ENCODE data around the gene INTS1.

Gene INTS1

DNA sequence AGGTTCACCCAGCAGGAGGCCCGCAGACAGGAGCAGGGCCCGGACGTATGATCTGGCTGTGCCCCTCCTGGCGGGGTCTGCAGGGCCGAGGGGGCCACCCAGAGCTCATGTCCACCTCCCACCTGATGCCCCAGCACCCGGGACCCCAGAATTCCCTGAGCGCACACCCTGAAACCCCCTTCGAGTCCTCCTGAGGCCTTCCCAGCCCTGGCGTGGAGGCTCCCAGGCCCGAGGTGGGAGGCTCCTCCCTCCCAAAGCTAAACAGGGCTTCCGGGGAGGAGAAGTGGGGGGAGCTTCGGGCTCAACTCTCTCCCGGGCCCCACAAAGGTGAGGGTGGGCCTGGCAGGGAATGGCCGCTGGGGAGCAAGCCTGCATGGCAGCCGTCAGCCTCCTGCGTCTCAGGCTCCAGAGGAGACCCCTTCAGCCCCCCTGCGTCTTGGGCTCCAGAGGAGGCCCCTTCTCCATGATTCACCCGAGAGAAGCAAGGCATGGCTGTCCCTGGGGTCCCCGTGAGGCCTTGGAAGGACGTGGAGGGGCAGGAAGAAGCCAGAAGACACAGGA lies 75.2 kb downstream of the INTS1 start:
- H3K27ac ChIP-seq (ENCODE audit: low read depth, low read length) = no peak overlapping the region
- H3K36me3 ChIP-seq (ENCODE audit: insufficient read depth, low read length) = no peaks in the 10 kb centered on the region
- no peaks in the 10 kb centered on the region for H3K4me1 ChIP-seq (ENCODE audit: insufficient read depth, low read length)
- no peak overlapping the region for H3K4me3 ChIP-seq (ENCODE audit: low read depth in 1 of 2, low read length in 2 of 2)
- no peaks in the 10 kb centered on the region for H3K9me3 ChIP-seq (ENCODE audit: low read length)
- H3K9ac ChIP-seq (ENCODE audit: low read length) = no peak overlapping the region
- H3K27me3 ChIP-seq (ENCODE audit: control insufficient read depth in 1 of 2, insufficient read depth in 2 of 2, low read length in 2 of 2) = peaks cover 0 to 14% of the 10 kb centered on the region in 2 donors

DNA sequence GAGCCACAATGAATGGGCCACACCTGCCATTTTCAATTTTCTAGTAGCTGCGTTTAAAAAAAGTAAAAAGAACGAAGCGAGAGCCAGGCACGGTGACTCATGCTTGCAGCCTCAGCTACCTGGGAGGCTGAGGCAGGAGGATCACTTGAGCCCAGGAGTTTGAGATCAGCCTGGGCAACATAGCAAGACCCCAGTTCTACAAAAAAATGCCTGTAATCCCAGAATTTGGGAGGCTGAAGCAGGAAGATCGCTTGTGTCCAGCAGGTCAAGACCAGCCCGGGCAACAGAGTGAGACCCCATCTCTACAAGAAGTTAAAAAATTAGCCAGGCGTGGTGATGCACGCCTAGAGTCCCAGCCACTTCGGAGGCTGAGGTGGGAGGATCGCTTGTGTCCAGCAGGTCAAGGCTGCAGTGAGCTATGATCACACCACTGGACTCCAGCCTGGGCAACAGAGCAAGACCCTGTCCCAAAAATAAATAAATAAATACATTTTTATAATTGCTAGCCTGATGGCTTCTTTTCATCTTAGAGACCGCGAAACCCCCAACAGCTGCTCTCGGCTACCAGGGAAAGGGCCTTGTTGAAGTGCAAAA lies 77.0 kb downstream of the INTS1 start:
- Histone ChIP-seq H3K27ac (ENCODE audit: low read depth, low read length) (no peak overlapping the region), H3K9me3 (ENCODE audit: low read length) (no peaks in the 10 kb centered on the region), H3K4me1 (ENCODE audit: insufficient read depth, low read length) (no peaks in the 10 kb centered on the region), H3K27me3 (ENCODE audit: control insufficient read depth in 1 of 2, insufficient read depth in 2 of 2, low read length in 2 of 2) (peaks cover 0 to 22% of the 10 kb centered on the region in 2 donors), H3K36me3 (ENCODE audit: insufficient read depth, low read length) (no peaks in the 10 kb centered on the region), H3K9ac (ENCODE audit: low read length) (no peak overlapping the region), H3K4me3 (ENCODE audit: low read depth in 1 of 2, low read length in 2 of 2) (no peak overlapping the region)

DNA sequence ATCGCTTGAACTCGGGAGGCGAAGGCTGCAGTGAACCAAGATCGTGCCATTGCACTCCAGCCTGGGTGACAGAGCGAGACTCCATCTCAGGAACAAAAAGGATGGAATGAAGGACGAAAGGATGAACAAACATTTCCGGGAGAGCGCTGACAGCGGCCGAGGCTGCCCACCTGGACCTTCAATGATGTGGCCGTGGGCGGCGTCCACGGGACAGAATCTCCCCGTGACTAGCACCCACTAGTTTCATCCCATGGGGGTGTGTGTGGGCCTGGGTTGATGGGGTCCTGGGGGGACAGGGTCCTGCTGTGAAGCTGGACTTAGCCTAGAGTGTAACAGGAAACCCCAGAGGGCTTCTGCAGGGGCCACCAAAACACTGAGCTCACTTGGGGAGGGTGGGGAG lies 77.7 kb downstream of the INTS1 start:
- Histone ChIP-seq H3K9ac (ENCODE audit: low read length) (no peak overlapping the region), H3K4me3 (ENCODE audit: low read depth in 1 of 2, low read length in 2 of 2) (no peak overlapping the region), H3K27ac (ENCODE audit: low read depth, low read length) (no peak overlapping the region), H3K9me3 (ENCODE audit: low read length) (no peaks in the 10 kb centered on the region), H3K36me3 (ENCODE audit: insufficient read depth, low read length) (no peaks in the 10 kb centered on the region), H3K4me1 (ENCODE audit: insufficient read depth, low read length) (no peaks in the 10 kb centered on the region), H3K27me3 (ENCODE audit: control insufficient read depth in 1 of 2, insufficient read depth in 2 of 2, low read length in 2 of 2) (peaks cover 0 to 29% of the 10 kb centered on the region in 2 donors)

DNA sequence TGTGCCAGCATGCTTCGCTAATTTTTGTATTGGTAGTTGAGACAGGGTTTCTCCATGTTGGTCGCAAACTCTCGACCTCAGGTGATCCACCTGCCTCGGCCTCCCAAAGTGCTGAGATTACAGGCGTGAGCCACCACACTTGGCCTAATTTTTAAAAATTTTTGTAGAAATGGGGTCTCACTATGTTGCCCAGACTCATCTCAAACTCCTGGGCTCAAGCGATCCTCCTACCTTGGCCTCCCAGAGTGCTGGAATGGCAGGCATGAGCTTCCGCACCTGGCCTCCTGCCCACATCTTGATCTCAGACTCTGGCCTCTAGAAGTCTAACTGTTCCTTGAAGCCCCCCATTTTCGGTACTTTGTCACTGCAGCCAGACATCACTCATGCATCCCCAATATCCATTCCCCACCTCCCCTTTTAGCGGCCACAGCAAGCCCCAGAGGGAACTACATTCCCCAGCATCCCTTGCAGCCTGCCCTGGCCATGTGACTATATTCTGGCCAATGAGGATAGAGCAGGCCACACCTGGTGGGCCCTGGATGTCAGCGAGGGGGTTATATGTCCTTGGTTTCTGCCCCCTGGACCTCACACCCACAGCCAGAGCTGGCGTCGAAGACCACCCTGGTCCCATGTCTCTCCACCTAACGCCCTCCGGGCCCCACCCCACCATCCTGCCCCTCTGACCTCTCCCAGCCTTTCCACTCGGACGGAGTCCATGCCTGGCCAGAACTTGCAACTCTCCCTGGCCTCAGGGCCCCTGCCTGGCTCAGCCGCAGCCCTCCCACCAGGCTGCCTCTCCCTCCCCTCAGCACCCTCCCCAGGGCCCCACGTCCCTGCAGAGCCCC lies 78.7 kb downstream of the INTS1 start:
- Histone ChIP-seq H3K4me3 (ENCODE audit: low read depth in 1 of 2, low read length in 2 of 2) (no peak overlapping the region), H3K4me1 (ENCODE audit: insufficient read depth, low read length) (no peaks in the 10 kb centered on the region), H3K27ac (ENCODE audit: low read depth, low read length) (no peak overlapping the region), H3K36me3 (ENCODE audit: insufficient read depth, low read length) (no peaks in the 10 kb centered on the region), H3K9me3 (ENCODE audit: low read length) (no peaks in the 10 kb centered on the region), H3K27me3 (ENCODE audit: control insufficient read depth in 1 of 2, insufficient read depth in 2 of 2, low read length in 2 of 2) (peaks cover 0 to 29% of the 10 kb centered on the region in 2 donors), H3K9ac (ENCODE audit: low read length) (no peak overlapping the region)

DNA sequence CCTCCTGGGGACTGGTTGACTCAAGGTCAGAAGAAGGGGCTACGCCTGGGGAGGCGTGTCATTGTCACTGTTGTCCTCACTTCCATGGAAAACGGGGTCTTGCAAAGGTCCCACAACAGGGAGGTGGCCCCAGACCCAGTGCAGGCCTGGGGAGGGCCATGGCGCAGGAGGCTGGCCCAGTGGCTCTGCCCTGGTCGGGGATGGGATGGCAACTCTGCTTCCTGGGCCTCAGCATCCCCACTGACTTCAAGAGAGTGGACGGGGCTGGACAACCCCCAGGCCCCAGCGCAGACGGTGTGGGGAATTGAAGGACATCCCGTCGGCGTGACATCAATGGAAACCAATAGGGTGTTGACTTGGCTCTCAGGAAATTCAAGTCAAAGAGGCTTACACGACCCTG lies 80.1 kb downstream of the INTS1 start:
- H3K4me1 ChIP-seq (ENCODE audit: insufficient read depth, low read length) = no peaks in the 10 kb centered on the region
- H3K27ac ChIP-seq (ENCODE audit: low read depth, low read length) = no peak overlapping the region
- H3K9me3 ChIP-seq (ENCODE audit: low read length) = no peaks in the 10 kb centered on the region
- H3K36me3 ChIP-seq (ENCODE audit: insufficient read depth, low read length) = no peaks in the 10 kb centered on the region
- H3K4me3 ChIP-seq (ENCODE audit: low read depth in 1 of 2, low read length in 2 of 2) = no peak overlapping the region
- no peak overlapping the region for H3K9ac ChIP-seq (ENCODE audit: low read length)
- peaks cover 0 to 15% of the 10 kb centered on the region in 2 donors for H3K27me3 ChIP-seq (ENCODE audit: control insufficient read depth in 1 of 2, insufficient read depth in 2 of 2, low read length in 2 of 2)

DNA sequence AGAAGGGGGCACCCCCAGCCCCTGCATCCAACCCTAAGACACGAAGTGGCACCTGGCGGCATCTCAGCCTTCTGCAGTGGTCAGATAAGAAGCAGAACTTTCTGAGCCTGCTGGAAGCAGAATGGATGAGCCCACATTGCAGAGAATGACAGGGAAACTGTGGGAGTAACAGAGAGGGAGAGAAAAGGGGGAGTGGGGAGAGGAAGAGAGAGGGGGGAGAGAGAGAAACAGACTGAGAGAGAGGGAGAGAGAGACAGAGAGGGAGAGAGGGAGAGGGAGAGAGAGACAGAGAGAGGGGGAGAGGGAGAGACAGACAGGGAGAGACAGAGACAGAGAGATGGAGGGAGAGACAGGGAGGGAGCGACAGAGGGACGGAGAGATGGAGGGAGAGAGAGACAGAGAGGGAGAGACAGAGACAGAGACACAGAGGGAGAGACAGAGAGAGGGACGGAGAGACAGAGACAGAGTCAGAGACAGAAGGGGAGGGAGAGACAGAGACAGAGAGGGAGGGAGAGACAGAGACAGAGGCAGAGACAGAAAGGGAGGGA lies 80.9 kb downstream of the INTS1 start:
- no peak overlapping the region for H3K4me3 ChIP-seq (ENCODE audit: low read depth in 1 of 2, low read length in 2 of 2)
- no peaks in the 10 kb centered on the region for H3K9me3 ChIP-seq (ENCODE audit: low read length)
- H3K27ac ChIP-seq (ENCODE audit: low read depth, low read length) = no peak overlapping the region
- no peaks in the 10 kb centered on the region for H3K4me1 ChIP-seq (ENCODE audit: insufficient read depth, low read length)
- H3K36me3 ChIP-seq (ENCODE audit: insufficient read depth, low read length) = no peaks in the 10 kb centered on the region
- H3K9ac ChIP-seq (ENCODE audit: low read length) = no peak overlapping the region
- H3K27me3 ChIP-seq (ENCODE audit: control insufficient read depth in 1 of 2, insufficient read depth in 2 of 2, low read length in 2 of 2) = peaks cover 0 to 18% of the 10 kb centered on the region in 2 donors

DNA sequence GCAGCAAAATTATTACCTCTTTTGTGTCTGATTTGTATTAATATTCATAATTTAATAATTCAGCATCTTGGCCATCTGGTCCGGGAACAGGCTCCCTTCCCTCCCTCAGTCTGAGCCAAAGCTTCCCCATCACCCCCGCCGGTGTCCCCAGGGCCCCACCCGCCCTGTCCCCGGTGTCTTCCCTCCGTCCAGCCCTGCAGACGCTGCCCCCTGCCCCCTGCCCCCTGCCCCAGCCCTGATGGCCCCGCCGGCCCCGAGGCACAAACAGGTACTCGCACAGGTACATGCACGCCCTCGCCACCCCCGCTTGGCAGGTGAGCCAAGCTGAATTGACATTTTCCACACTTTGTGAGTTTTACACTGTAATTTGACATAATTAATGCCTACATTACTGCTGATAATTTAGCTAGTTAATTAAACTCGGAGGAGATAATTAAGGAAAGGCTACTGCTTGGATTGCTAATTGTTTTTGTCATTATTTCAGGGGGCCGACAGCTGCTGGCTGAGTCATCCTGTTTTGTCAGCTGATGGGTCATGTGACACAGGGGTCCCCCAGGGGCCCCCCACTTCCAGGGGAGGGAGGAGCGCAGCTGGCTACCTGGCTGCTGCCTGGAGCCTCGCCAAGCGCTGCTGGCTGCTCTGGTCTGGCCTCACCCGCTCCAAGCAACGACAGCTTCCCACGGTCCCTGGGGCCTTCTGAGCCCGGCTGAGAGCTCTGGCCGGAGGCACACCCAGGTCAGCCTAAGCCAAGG lies 81.5 kb downstream of the INTS1 start:
- Histone ChIP-seq H3K9me3 (ENCODE audit: low read length) (no peaks in the 10 kb centered on the region), H3K27ac (ENCODE audit: low read depth, low read length) (no peak overlapping the region), H3K36me3 (ENCODE audit: insufficient read depth, low read length) (no peaks in the 10 kb centered on the region), H3K4me1 (ENCODE audit: insufficient read depth, low read length) (no peaks in the 10 kb centered on the region), H3K9ac (ENCODE audit: low read length) (no peak overlapping the region), H3K27me3 (ENCODE audit: control insufficient read depth in 1 of 2, insufficient read depth in 2 of 2, low read length in 2 of 2) (peaks cover 0 to 18% of the 10 kb centered on the region in 2 donors), H3K4me3 (ENCODE audit: low read depth in 1 of 2, low read length in 2 of 2) (no peak overlapping the region)

DNA sequence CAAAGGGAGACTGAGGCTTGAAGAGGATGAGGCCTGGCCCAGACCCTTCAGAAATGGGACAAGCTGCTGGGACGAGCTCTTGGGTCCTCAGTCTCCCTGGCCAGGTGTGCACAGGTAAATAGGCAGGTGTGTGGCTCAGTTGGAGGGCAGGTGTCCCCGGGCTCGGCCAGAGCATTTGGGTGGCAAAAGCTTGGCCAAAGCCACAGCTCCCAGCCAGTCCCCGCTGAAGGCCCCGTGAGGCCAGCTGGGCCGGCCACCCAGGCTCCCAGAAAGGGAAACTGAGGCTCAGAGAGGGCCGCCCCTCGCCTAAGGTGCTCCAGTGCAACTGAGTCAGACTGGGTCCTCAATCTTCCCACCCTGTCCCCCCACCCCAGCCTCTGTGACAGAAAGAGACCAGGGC lies 82.2 kb downstream of the INTS1 start:
- no peak overlapping the region for H3K4me3 ChIP-seq (ENCODE audit: low read depth in 1 of 2, low read length in 2 of 2)
- no peak overlapping the region for H3K9ac ChIP-seq (ENCODE audit: low read length)
- H3K4me1 ChIP-seq (ENCODE audit: insufficient read depth, low read length) = no peaks in the 10 kb centered on the region
- H3K27me3 ChIP-seq (ENCODE audit: control insufficient read depth in 1 of 2, insufficient read depth in 2 of 2, low read length in 2 of 2) = peaks cover 0 to 18% of the 10 kb centered on the region in 2 donors
- no peaks in the 10 kb centered on the region for H3K9me3 ChIP-seq (ENCODE audit: low read length)
- H3K36me3 ChIP-seq (ENCODE audit: insufficient read depth, low read length) = no peaks in the 10 kb centered on the region
- H3K27ac ChIP-seq (ENCODE audit: low read depth, low read length) = no peak overlapping the region

DNA sequence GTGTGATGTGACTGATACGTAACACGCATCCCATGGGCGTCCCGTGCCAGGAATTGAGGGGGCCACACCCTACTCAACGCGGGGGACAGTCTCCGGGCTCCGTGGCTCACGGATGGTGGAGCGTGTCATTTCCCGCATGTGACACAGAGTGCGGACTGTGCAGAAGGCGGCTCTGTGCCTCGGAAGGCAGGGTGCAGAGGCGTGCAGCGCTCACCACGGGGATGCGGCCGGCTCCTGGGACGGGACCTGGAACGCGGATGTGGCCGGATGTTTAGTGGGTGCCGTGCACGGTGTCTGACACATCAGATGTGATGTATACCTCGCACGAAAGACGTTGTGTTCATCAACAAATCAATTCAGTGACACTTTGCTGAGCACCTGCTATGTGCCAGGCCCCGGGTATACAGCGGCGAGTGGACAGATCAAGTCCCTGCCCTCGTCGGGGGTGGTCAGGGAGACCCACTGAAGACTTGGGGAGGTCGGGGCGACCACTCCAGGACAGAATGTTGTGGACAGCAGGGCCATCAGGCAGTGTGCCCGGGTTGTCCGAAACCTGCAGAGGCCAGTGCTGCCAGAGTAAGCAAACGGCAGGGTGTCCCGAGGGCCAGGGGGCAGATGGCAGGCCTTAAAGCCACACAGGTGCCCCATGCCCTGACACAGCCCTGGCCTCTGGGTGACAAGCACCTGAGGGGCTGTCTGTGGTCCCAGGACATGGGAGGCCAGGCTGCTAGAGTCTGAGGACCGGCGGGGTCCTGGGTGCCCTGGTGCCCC lies 83.0 kb downstream of the INTS1 start:
- peaks cover 0 to 18% of the 10 kb centered on the region in 2 donors for H3K27me3 ChIP-seq (ENCODE audit: control insufficient read depth in 1 of 2, insufficient read depth in 2 of 2, low read length in 2 of 2)
- no peak overlapping the region for H3K4me3 ChIP-seq (ENCODE audit: low read depth in 1 of 2, low read length in 2 of 2)
- H3K9ac ChIP-seq (ENCODE audit: low read length) = no peak overlapping the region
- H3K9me3 ChIP-seq (ENCODE audit: low read length) = no peaks in the 10 kb centered on the region
- no peaks in the 10 kb centered on the region for H3K36me3 ChIP-seq (ENCODE audit: insufficient read depth, low read length)
- H3K27ac ChIP-seq (ENCODE audit: low read depth, low read length) = no peak overlapping the region
- H3K4me1 ChIP-seq (ENCODE audit: insufficient read depth, low read length) = no peaks in the 10 kb centered on the region

Measured in muscle layer of colon (tissue), 2 donors.